Measurements from ENCODE around the gene RNF7. TPM values are rescaled to one million over a fixed set of nuclear protein-coding genes. Genes with fewer than 3 reads are reported as not detected.

Gene RNF7
- polyA plus RNA-seq, 3 donors, result 92.2 to 206 (median 187) TPM

- peaks cover 1 to 8% (median 2%) of the 10 kb centered on the region in 3 donors for H3K27me3 Mint-ChIP-seq (ENCODE audit: low read depth in 3 of 3)
- peak overlapping the region; percentile 76 for H3K9ac ChIP-seq (ENCODE audit: insufficient read depth, low read length, poor library complexity, severe bottlenecking)
- H3K27ac ChIP-seq (ENCODE audit: low read depth in 1 of 2, low read length in 2 of 2), result peak overlapping the region; percentile 47 to 84
- H3K27me3 ChIP-seq (ENCODE audit: control insufficient read depth in 2 of 2, insufficient read depth in 2 of 2, low read length in 2 of 2), result no peaks in the 10 kb centered on the region
- WGBS (ENCODE audit: insufficient coverage), result 1% methylated on average over 9 of the region's 11 CpGs
- H3K36me3 Mint-ChIP-seq, result peaks cover 0 to 3% of the 10 kb centered on the region in 2 donors
- intact Hi-C loops (cut with micrococcal nuclease), result loop anchor here (5.0 to 10.0 kb wide), 3 partner anchors 51 to 81 kb away; partner anchors contain the start of gene ATP1B3 (in 1 of the 2)
- peaks cover 0 to 6% (median 1%) of the 10 kb centered on the region in 7 donors for H3K9me3 Mint-ChIP-seq
- H2AFZ ChIP-seq (ENCODE audit: insufficient read depth, low read depth, low read length, poor library complexity, severe bottlenecking), result peak overlapping the region; percentile 93
- H3K4me2 ChIP-seq (replicated peaks; ENCODE audit: extremely low read depth, low read length, poor library complexity, severe bottlenecking), result peak overlapping the region; percentile 77
- no peaks in the 10 kb centered on the region for H3K9me3 ChIP-seq (replicated peaks in 1 of 2; ENCODE audit: control insufficient read depth in 1 of 2, insufficient read depth in 1 of 2, low read length in 2 of 2)
- TF ChIP-seq CTCF (IDR thresholded peaks at IDR 0.05), result no peak
- peak overlapping the region; percentile 72 to 95 (median 88) for H3K27ac Mint-ChIP-seq
- peak overlapping the region; percentile 91 to 98 for H3K4me3 Mint-ChIP-seq
- peaks cover 40% of the 10 kb centered on the region for H3K4me1 Mint-ChIP-seq
- H3K4me1 ChIP-seq (ENCODE audit: control insufficient read depth in 1 of 2, insufficient read depth in 2 of 2, low read length in 2 of 2), result peaks cover 28 to 30% of the 10 kb centered on the region in 2 donors
- H3K79me2 ChIP-seq (ENCODE audit: insufficient read depth, low read length), result no peaks in the 10 kb centered on the region
- H3K4me3 ChIP-seq (replicated peaks in 1 of 3; ENCODE audit: low read depth in 2 of 3, low read length in 3 of 3), result peak overlapping the region; percentile 30 to 81 (median 55)
- DNase-seq, result peak; percentile 53 to 80 (median 72)
- no peaks in the 10 kb centered on the region for H3K36me3 ChIP-seq (replicated peaks in 1 of 2; ENCODE audit: control insufficient read depth in 1 of 2, insufficient read depth in 2 of 2, low read length in 2 of 2)
- H4K20me1 ChIP-seq (ENCODE audit: insufficient read depth, low read length), result no peaks in the 10 kb centered on the region
These were observed 58.2 kb downstream of the RNF7 start for GRCh38 chr3:141796081-141796888.

Small RNAs within 50 kb of the gene (small RNA-seq; reads per million reads assigned to genes)
- gene AC112771.1 (ENCODE audit: insufficient read length, low read depth), result not detected

Other genes with a start within 250 kb of the RNF7 start
- gene GRK7, start 25.1 kb downstream of the RNF7 start, polyA plus RNA-seq, result under 1 TPM in 2 of 3 donors, not detected in 1; 0.04 to 0.07 TPM
- gene ATP1B3, start 138.3 kb downstream of the RNF7 start, polyA plus RNA-seq, result 100 to 1,000 TPM in 2 of 3 donors, 10 to 100 TPM in 1; 90.6 to 208 (median 177) TPM

Measured in CD14-positive monocyte (primary cell).